ENCODE measurements around the gene IL2RA. TPM values are rescaled to one million over a fixed set of nuclear protein-coding genes. Genes with fewer than 3 reads are reported as not detected.
"Not testable (repeated sequence)": the region's sequence is repeated elsewhere in the genome, so short reads cannot be mapped to it uniquely, and the experiment has no call there.

The IL2RA gene
- 1 to 10 TPM in 1 of 2 donors, under 1 TPM in 1; 0.61 to 1.8 TPM for total RNA-seq
- long read RNA-seq: 0 reads

DNA sequence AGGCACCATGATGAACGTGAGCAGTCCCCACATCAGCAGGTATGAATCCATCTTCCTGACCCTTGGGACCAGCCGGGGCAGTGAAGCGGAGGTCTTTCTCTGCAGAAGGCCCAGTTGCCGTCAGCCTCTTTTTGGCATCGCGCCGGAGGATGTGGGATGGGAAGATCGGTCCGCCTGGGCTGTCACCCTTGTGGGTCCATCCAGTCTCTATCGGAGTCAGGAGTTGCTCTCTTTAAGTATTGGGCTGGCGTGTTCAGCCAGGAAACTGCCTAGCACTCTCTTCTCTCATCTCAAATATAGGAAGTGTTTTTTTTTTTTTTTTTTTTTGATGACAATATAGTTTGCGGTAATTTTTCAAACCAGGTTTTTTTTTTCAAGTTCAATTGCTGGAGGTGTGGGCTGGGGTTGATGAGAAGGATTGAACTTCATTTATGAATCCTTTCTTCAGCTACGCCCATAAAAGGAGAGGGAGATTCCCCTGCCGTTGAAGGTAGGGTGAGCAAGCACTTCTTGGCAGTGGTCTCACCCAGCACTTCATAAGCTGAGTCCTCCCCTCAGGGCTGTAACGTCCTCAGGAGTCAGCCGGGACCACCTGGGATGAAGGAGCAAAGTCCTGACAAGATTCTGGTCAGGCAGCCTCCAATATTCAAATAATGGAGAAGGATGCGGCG lies at the start of gene IL2RA:
TSS of gene IL2RA (minus strand) at position 267 of the 671 bp plus-strand sequence. CDS start at position 51, 216 bp downstream.
- intact Hi-C loops (cut with DNase I, micrococcal nuclease): no loop called here
- DNase-seq (peak in 1 of 2 donors; percentile 33), ATAC-seq (no peak)

DNA sequence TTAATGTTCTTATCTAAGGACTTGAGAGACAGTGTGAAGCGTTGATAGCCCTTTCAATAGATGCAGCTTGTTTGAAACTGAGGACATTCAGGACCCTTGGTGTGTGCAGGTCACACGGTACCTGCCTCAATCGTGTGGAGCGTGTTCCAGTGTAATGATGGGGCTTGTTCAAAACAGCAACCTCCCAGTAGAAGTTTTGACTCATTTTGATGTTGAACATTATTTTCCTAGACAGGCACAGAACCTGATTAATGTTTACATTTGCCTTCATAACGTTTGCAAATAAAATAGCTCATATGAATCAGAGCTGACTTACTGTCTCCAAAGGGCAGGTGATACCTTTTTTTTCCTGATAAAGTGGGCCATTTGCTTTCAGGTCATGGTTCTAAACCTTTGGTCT lies 48.0 kb upstream of the IL2RA start:
- no peak for DNase-seq
- ATAC-seq: no peak
- intact Hi-C loops (cut with DNase I, micrococcal nuclease): no loop called here

DNA sequence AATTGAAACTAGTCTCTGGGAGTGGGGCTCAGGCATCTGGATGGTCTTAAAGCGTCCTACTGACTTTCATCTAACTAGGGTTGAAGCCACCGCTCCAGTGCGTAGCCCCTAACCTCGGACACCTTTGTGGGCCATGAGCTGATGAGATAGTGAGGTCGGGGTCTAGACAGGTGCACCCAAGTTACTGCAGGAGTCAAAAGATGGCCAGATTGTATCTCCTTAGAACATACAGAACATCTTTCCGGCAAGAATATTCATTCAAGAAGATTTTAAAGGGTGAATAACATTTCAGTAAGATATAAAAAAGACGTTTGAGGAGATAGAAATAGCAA lies 47.2 kb upstream of the IL2RA start:
- no peak for ATAC-seq
- intact Hi-C loops (cut with DNase I, micrococcal nuclease): loop anchor here in 1 of 2 donors (2.0 kb wide), 1 partner anchor 291 kb away; no protein-coding TSS in a partner anchor
- no peak for DNase-seq

DNA sequence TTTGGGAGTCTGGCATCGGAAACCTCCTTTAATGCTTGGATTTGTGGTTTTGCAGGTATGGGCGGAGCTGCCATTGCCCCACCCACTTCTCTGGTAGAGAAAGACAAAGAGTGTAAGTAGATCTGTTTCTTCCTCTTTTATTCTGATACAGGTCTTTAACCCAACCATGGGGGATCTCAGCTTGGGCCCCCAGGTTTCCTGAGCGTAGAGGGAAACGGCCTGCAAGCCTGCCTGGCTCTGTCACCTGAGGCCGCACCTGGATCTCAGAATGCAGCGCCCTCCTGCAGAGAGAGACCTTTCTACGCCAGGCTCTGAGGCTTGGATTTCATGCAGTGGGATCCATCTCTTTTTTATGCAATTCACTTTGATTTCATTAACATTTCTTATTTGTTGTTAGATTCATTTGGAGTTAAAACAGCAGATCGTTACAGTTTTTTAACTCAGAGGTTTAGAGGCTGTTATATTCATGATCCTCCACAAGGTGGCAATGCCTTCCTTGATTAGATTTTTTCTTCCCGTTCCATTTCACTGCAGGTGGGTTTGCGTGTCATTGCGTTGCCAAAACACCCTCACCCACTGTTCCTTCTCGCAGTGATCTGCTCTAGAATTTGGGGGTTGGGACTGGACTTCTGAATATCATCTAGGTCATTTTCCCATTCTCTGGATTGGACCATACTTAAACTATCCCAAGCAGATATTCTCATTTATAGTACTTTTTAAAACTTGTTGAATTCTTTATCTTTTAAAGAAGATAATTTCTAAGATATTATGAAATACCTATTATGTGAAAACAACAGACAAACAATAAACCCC lies 46.7 kb upstream of the IL2RA start:
- peak in 1 of 2 donors; percentile 42 for DNase-seq
- intact Hi-C loops (cut with DNase I, micrococcal nuclease): loop anchor here in 1 of 2 donors (2.0 kb wide), 1 partner anchor 292 kb away; no protein-coding TSS in a partner anchor
- peak; percentile 72 for ATAC-seq

DNA sequence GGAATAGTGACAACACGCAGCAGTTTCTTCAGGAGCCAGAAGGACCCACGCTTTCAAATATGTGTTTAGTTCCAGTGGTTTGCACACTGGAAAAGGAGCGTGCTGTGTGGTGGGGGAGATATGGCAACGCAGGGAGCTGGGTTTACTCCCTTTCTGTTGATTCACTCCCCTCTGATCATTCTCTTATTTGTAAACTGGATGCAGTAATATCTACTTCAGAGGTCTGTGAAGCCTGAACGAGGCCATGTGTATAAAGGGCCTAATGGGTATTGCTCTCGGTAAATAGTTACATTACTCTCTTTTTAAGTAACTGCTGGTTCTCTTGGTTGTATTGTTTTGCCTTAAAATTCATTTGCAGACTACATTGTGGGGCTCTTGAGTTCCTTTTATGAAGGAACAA lies 45.9 kb upstream of the IL2RA start:
- no peak for DNase-seq
- intact Hi-C loops (cut with DNase I, micrococcal nuclease): loop anchor here in 1 of 2 donors (2.0 kb wide), 1 partner anchor 293 kb away; no protein-coding TSS in a partner anchor
- no peak for ATAC-seq

DNA sequence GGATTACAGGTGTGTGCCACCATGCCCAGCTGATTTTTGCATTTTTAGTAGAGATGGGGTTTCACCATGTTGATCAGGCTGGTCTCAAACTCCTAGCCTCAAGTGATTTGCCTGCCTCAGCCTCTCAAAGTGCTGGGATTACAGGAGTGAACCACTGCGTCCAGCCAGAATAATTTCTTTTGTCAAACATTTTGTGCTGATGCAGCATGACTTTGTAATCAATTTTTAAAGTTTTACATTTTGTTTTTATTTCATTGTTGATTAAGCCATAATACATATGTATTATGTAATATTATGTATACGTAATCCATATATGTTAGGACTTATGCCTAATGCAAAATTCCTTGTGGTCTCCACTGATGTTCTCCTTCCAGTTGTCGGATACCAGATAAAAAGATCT lies 45.4 kb upstream of the IL2RA start:
- not testable (repeated sequence) for DNase-seq, ATAC-seq
- intact Hi-C loops (cut with DNase I, micrococcal nuclease): loop anchor here in 1 of 2 donors (2.0 kb wide), 1 partner anchor 293 kb away; no protein-coding TSS in a partner anchor

DNA sequence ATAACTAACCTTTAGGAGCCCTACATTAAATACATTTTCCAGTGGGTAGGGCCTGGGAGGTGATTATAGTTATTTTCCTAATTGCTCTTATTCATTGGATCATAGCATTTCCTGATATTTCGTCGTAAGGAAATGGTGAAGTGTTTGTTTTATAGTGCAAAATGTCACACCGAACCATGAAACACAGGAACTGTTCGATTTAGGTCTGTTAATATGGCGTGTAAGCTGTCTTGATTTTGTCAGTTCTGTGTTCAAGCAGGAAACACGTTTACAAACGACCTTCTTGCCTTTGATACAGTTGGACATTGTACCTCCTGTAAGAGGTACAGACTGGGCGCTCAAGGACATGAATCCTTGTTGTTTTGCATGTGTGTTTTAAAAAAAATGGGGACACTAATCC lies 41.4 kb upstream of the IL2RA start:
- no peak for ATAC-seq
- intact Hi-C loops (cut with DNase I, micrococcal nuclease): no loop called here
- DNase-seq: no peak

DNA sequence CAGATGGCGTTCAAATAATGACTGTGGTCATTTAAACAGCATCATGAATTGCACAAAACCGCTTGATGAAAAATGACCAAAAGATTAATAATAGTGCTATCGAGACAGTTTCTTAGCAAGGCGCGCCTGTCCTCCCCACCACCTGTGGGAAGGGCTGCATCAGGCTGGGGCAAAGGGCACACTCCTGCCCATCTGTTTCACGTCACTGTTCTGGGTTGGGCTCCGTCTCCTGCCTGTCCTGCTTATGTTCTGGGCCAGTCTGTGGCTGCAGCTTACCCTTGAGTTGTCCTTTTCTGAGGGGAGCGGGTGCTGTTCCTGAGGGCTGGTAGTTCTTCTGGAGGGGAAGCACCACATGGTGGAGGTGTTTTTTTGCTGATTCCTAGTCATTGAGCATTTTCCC lies 40.0 kb upstream of the IL2RA start:
- DNase-seq (peak in 1 of 2 donors; percentile 45), ATAC-seq (peak; percentile 99)
- intact Hi-C loops (cut with DNase I, micrococcal nuclease): no loop called here

DNA sequence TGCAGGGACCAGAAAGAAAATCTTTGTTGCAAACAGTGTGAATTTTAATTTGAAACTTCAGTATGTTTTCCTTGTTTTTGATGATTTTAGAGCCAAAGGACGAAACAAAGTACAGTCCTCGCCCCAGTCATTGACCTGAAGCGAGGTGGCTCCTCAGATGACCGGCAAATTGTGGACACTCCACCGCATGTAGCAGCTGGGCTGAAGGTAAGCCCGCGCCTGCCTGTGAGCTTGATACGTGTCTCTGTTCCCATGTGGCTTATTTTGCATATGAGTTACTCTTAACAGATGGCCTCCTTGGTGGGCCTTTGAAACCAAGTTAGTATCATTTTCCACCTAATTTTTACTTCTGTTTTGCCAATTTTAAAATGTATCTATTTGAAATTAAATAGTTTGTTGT lies 39.0 kb upstream of the IL2RA start:
- DNase-seq (peak in 1 of 2 donors; percentile 19), ATAC-seq (no peak)
- intact Hi-C loops (cut with DNase I, micrococcal nuclease): no loop called here

DNA sequence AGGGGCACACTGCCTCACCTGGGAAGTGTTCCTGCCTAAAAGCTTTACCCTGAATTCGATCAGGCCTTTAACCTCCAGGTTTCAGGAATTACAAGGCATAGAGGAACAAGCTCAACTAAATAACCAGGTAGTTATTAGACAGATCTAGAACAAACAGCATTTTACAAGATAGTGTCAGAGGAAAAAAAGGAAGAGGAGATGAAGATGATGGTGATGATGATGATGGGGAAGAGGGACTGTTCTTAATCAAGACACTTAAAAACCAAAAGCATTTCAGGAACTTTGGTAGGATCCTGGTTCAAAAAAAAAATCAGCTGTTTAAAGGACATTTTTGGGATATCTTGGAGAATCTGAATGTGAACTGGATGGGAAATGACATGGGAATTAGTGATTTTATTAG lies 38.2 kb upstream of the IL2RA start:
- ATAC-seq (no peak), DNase-seq (no peak)
- intact Hi-C loops (cut with DNase I, micrococcal nuclease): no loop called here

DNA sequence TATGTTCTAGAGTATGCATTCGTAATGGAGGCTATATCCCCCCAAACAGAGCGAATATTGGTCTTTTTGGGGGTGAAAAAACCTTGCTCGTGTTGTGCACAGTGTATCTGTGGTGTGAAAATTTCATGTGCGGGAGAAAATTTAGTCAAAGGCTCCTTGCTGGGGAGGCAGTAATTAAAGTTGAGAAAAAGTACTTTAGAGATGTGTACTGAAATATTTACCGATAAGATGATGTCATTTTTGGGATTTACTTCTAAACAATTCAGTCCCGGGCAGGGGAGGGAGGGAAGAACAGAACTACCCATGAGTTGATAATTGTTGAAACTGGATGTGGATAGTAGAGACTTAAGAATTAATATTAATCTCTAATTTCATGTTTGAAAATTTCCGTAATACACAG lies 36.0 kb upstream of the IL2RA start:
- intact Hi-C loops (cut with DNase I, micrococcal nuclease): loop anchor here in 1 of 2 donors (10.0 kb wide), 1 partner anchor 307 kb away; no protein-coding TSS in a partner anchor
- no peak for DNase-seq
- no peak for ATAC-seq

DNA sequence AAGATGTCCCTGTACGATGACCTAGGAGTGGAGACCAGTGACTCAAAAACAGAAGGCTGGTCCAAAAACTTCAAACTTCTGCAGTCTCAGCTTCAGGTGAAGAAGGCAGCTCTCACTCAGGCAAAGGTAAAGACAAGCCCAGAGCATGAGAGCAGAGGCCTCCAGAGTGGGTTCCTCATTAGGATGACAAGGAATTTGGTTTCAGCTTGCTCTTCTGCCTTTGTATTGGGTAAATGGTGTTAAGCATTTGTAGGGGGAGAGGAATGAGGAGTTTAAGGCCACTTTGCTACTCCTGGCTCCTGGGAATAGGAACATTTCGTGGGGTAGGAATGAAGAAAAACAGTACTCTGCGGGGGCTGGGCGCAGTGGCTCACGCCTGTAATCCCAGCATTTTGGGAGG lies 34.9 kb upstream of the IL2RA start:
- intact Hi-C loops (cut with DNase I, micrococcal nuclease): loop anchor here in 1 of 2 donors (10.0 kb wide), 1 partner anchor 308 kb away; no protein-coding TSS in a partner anchor
- ATAC-seq (no peak), DNase-seq (no peak)

DNA sequence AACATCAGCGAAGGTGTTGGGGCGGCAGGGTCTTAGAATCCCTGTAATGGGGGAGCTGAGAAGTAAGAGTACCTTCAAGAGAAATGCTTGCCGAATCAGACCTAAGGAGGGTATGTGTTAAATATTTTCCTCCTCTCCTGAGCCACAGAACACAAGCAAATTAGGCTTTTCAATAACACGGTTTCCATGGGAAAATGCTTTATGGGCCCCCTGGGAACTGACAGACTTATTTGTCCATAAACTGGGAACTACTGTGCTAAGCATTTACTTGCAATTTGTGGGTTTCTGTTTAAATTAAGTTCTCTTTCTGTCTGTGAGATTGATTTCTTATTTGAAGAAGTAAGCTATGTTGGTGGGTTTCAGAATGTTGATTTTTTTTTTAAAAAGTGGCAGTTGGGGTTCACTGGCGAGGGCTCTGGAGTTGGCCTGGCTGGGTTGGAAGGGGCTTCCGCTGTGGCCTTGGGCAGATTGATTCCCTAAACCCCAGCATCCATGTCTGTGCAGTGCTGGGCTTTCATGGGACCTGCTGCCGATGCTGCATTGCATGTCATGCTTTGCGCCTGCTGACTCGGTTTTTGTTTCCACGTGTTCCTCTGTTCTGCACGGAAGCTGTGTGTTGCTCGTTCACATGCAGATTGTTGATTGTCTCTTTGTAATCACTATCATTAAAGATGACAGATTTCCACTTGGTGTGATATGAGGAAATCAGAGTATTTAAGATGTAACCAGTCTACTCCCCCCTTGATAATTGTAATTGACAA lies 33.8 kb upstream of the IL2RA start:
- ATAC-seq (no peak), DNase-seq (no peak)
- intact Hi-C loops (cut with DNase I, micrococcal nuclease): loop anchor here in 1 of 2 donors (10.0 kb wide), 1 partner anchor 309 kb away; no protein-coding TSS in a partner anchor

DNA sequence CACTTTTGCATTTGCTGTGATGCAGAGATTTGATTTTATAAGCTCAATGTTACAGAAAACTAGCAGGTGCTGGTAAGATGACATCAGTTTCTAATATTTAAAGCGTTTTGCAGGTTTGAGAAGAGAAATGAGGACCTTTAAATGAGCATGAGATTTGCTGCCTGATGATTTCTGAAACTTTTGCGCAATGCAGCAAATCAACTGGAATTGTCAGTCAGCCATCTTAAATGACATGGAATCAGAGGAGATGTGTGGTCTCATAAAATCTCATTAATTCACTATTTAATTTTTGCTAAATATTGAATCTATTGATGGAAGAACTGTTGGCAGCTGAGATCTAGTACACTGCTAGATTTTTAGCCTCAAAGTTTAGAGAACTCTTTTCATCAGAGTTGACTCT lies 30.6 kb upstream of the IL2RA start:
- intact Hi-C loops (cut with DNase I, micrococcal nuclease): loop anchor here in 1 of 2 donors (10.0 kb wide), 1 partner anchor 312 kb away; no protein-coding TSS in a partner anchor
- ATAC-seq (no peak), DNase-seq (no peak)

DNA sequence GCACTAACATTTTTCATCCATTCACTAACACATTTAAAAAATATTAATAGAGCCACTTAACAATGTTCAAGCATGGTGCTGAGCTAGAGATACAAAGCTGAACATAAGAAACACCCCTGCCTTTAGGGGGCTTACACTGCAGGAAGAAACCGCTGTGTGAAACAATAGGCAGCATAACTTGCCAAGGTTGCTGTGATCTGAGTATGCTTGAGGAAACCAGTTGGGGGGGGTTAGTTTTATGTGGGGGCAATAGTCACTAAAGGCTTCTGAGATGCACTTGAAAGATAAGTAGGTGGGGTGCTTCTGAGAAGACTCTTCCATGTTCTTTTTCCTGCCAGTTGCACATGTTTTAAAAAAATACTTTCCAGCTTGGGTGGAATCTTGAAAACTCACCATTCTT lies 29.5 kb upstream of the IL2RA start:
- ATAC-seq (no peak), DNase-seq (no peak)
- intact Hi-C loops (cut with DNase I, micrococcal nuclease): loop anchor here in 1 of 2 donors (10.0 kb wide), 1 partner anchor 313 kb away; no protein-coding TSS in a partner anchor

DNA sequence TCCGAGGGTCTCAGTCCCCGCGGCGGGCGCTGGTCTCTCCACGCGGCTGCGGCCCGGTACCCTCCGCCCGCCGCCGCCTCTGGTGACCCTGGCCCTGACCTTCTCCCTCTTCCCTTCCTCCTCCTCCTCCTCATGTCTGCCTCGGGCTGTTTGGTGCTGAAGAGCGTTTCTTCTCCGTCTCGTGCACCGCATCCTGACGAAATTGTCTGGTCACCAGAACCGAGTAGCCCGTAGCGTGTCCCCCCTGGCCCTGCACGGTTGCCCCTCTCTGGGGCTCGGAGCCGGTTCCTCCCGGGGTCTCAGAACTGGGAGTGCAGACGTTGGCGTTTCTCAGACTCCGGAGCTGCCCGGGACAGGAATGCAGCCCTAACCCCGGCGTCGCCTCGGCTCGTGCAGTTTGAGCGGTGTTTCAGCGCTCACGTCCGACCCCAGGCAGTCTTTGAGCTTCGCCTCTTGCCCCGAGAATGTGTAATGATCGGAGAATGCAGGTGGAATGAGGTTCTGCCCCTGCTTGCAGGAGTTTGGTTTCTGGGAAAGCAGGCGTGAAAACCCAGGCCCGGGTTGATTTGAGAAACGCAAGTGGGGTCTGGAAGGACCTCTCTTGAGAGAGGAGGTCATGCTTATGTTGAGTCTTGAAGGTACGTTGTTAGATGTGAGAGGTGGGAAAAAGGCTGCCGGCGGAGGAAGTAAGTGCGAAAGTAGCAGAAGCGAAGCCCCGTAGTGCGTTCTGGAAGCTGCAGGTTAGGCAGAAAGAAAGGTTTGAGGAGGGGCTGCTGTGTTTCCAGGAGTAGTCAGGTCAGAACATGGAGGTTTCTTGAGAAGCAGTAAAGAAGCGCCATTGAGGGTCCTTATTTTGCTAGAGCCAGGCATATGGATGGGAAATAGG lies 27.4 kb upstream of the IL2RA start:
- ATAC-seq: peak; percentile 28
- peak in 1 of 2 donors; percentile 42 for DNase-seq
- intact Hi-C loops (cut with DNase I, micrococcal nuclease): loop anchor here (10.0 kb wide), 2 partner anchors 75 to 315 kb away; no protein-coding TSS in a partner anchor

DNA sequence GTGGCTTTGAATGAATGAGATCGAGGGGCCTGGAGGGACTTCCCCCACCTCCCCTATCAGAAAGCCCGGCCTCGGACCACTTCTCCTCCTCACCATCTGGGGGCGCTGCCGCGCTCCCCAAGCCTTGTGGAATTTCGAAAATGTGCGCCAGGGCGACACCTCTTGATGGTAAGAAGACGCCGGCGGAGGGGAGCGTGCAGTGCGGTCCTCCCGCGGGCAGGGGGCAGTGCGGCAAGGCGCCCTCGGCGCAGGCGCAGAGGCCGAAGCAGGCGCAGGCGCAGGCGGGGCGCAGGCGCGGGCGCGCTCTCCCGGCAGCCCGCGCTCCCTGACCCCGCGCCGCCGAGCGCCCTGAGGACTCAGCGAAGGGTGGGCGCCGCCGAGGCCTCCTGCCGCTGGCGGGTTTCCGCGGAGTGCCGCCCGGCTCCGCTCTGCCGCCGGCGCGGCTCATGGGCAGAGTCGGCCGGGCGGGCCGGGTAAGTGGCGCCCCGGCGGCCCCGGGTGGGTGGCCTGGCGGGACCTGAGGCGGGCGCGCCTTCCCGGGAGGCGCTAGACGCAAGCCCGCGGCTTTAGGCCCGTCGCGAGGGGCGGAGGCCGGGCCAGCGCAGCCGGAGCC lies 26.7 kb upstream of the IL2RA start, which contains the start of gene RBM17:
TSS of gene RBM17 (plus strand) at position 314 of the 613 bp plus-strand sequence. CDS start 8,032 bp downstream, outside the sequence.
- intact Hi-C loops (cut with DNase I, micrococcal nuclease): loop anchor here in 1 of 2 donors (10.0 kb wide), 1 partner anchor 74 kb away; no protein-coding TSS in a partner anchor
- peak; percentile 90 for ATAC-seq
- DNase-seq: peak; percentile 95 to 96
